HEK293T (cell line): ENCODE results near the gene S100A13.
"Not testable (repeated sequence)": the region's sequence is repeated elsewhere in the genome, so short reads cannot be mapped to it uniquely, and the experiment has no call there.

Experiments
- ARNT ChIP-seq: fragments of 450-650 bp; IDR thresholded peaks from 2 replicates; pipeline ENCODE4 v1.6.1; 2017; ENCODE audit warnings: mild to moderate bottlenecking
- ELF4 ChIP-seq: fragments of 450-650 bp; IDR thresholded peaks from 2 replicates; pipeline ENCODE4 v1.6.1; 2017; ENCODE audit warnings: antibody characterized with exemption
- SP1 ChIP-seq: fragments of 450-650 bp; IDR thresholded peaks from 2 replicates; pipeline ENCODE4 v1.6.1; 2017
- SUZ12 ChIP-seq: fragments of 450-650 bp; IDR thresholded peaks from 2 replicates; pipeline ENCODE4 v1.6.1; 2016; ENCODE audit warnings: mild to moderate bottlenecking

- TF ChIP-seq SUZ12, SP1, ELF4, ARNT: not testable (repeated sequence)
Measured at GRCh38 chr1:153583514-153583913, 43.8 kb downstream of the S100A13 start.
